Measurements from ENCODE around the gene DUSP28. TPM values are rescaled to one million over a fixed set of nuclear protein-coding genes. Genes with fewer than 3 reads are reported as not detected.
A peak's percentile ranks its signal among the peaks of the same experiment; 100 is the strongest.

DUSP28 gene
- total and polyA plus RNA-seq, 10 of the 15 experiments (the other 5 are each of a cell fraction or from before 2014, with no cell fraction given), result 2.5 to 12.5 (median 6.4) TPM

- POLR2A ChIA-PET, result interaction anchor here (1.0 to 2.7 kb wide), 2 partner anchors 9 to 28 kb away, joined by 3 to 8 read pairs; no protein-coding TSS in a partner anchor
- H3K4me2 ChIP-seq (ENCODE audit: control insufficient read depth, insufficient read depth), result peak overlapping the region; percentile 26; the same call in 1 of the 2 replicates
- DNase-seq (ENCODE audit: low read depth, low spot score), result no peak
- TF ChIP-seq SIN3A (IDR thresholded peaks at IDR 0.05; ENCODE audit: low read depth, low read length) (no peak), NFYB (IDR thresholded peaks at IDR 0.05; ENCODE audit: insufficient read depth, low read depth, low read length) (no peak), TAF1 (IDR thresholded peaks at IDR 0.05; ENCODE audit: borderline replicate concordance, low read depth, low read length) (no peak), EZH2 (IDR thresholded peaks at IDR 0.05; ENCODE audit: borderline replicate concordance, control insufficient read depth, low read depth, low read length) (no peak), POLR2AphosphoS5 (IDR thresholded peaks at IDR 0.05; ENCODE audit: low read length) (no peak), PAX5 (IDR thresholded peaks at IDR 0.05; ENCODE audit: borderline replicate concordance, low read depth, low read length) (no peak), CUX1 (IDR thresholded peaks at IDR 0.05; ENCODE audit: insufficient replicate concordance, low read depth, low read length) (no peak), SREBF2 (IDR thresholded peaks at IDR 0.05; ENCODE audit: low read length) (no peak), ZNF207 (IDR thresholded peaks at IDR 0.05; ENCODE audit: borderline replicate concordance) (no peak), SMC3 (IDR thresholded peaks at IDR 0.05; ENCODE audit: borderline replicate concordance, low read length) (peak; percentile 47; the same call in 1 of the 2 replicates), IRF4 (IDR thresholded peaks at IDR 0.05; ENCODE audit: low read depth, low read length) (0 out of 2 replicates have a peak, but pooled peaks have one; percentile 40), EP300 (IDR thresholded peaks at IDR 0.05; ENCODE audit: borderline replicate concordance in 1 of 2, control insufficient read depth in 1 of 2, low read depth in 2 of 2, low read length in 2 of 2) (no peak), ATF2 (IDR thresholded peaks at IDR 0.05; ENCODE audit: low read length) (no peak), NFYA (IDR thresholded peaks at IDR 0.05; ENCODE audit: borderline replicate concordance, low read depth, low read length) (no peak)
Measured at GRCh38 chr2:240556553-240557100, 3.5 kb upstream of the DUSP28 start.

More at GRCh38 chr2:240556553-240557100, 3.5 kb upstream of the DUSP28 start:
- no peak overlapping the region for H3K27ac ChIP-seq (ENCODE audit: control insufficient read depth, insufficient read depth)
- no peaks in the 10 kb centered on the region for H3K27me3 ChIP-seq (replicated peaks in 1 of 2; ENCODE audit: control insufficient read depth in 2 of 2, insufficient read depth in 2 of 2, low read length in 1 of 2)
- RAD21 ChIA-PET (ENCODE audit: unreplicated experiment), result interaction anchor here (1.5 to 11.7 kb wide), 3 partner anchors 9 to 43 kb away, joined by 5 to 206 read pairs (median 6); partner anchors contain the start of gene CAPN10
- 44% methylated on average over 9 of the region's 9 CpGs for WGBS (ENCODE audit: insufficient coverage, insufficient replicate concordance, low lambda C conversion rate, missing lambda C conversion rate)
- no peak overlapping the region for H3K9ac ChIP-seq (ENCODE audit: control insufficient read depth, insufficient read depth, low read length)
- SMC1A ChIA-PET (ENCODE audit: uncharacterized antibody, unreplicated experiment), result interaction anchor here (0.6 to 12.1 kb wide), 4 partner anchors 24 to 42 kb away, joined by 3 to 124 read pairs (median 3); partner anchors contain the start of gene CAPN10
- H3K9me3 ChIP-seq (replicated peaks; ENCODE audit: control insufficient read depth, insufficient read depth, low read length), result no peaks in the 10 kb centered on the region; the same call in 2 of the 3 replicates
- peaks cover 0 to 9% of the 10 kb centered on the region in 2 experiments; a peak in 1 of 4 replicates for H3K36me3 ChIP-seq (ENCODE audit: control insufficient read depth in 2 of 2, insufficient read depth in 2 of 2, low read length in 1 of 2)
- CTCF ChIA-PET, result interaction anchor here (1.3 to 7.9 kb wide), 4 partner anchors 10 to 42 kb away, joined by 4 to 45 read pairs (median 20); partner anchors contain the start of gene CAPN10
- H3K4me1 ChIP-seq (ENCODE audit: control insufficient read depth, insufficient read depth, low read length), result peaks cover 35% of the 10 kb centered on the region
- H3K4me3 ChIP-seq, result no peak overlapping the region
- in situ Hi-C loops (cut with MboI), result no loop called here
- ATAC-seq (peak; percentile 11; the same call in 2 of the 3 replicates), FAIRE-seq (no peak)
- BruUV-seq (replicated peaks), result no TSS peak
- intact Hi-C loops (cut with micrococcal nuclease; ENCODE audit: unreplicated experiment), result no loop called here
- peaks cover 35% of the 10 kb centered on the region for H3K79me2 ChIP-seq (ENCODE audit: control insufficient read depth, insufficient read depth, low read length)
- H4K20me1 ChIP-seq (ENCODE audit: control insufficient read depth, insufficient read depth), result no peaks in the 10 kb centered on the region
- H2AFZ ChIP-seq (ENCODE audit: control insufficient read depth, low read depth, low read length), result no peak overlapping the region
